HEK293T (cell line): ENCODE results near the gene ABCC6.
"Not testable (repeated sequence)": the region's sequence is repeated elsewhere in the genome, so short reads cannot be mapped to it uniquely, and the experiment has no call there.

Experiments
- FOXA1 ChIP-seq: fragments of 450-650 bp; IDR thresholded peaks from 2 replicates; pipeline ENCODE4 v1.6.1; 2016; ENCODE audit warnings: mild to moderate bottlenecking
- FOXK2 ChIP-seq: fragments of 450-650 bp; IDR thresholded peaks from 2 replicates; pipeline ENCODE4 v1.6.1; 2016; ENCODE audit warnings: mild to moderate bottlenecking
- SP1 ChIP-seq: fragments of 450-650 bp; IDR thresholded peaks from 2 replicates; pipeline ENCODE4 v1.6.1; 2017

DNA sequence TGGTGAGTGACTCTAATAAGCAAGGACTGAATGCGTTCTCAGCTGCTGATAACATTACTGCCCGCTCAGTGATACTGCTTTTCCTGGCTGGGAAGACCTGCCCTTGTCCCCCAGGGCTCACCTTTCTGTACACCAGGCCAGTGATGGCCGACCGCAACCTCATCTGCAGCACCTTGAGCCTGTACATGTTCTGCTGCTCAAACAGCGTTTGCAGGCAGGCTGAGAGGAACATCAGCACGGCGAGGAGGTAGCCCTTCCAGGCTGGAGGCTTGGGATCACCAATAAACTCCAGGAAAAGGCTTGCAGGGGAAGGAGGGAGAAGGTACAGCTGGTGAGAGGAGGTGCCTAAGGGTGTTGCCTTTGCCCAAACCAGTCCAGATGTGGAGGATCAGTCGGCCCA lies 21.4 kb downstream of the ABCC6 start:
- TF ChIP-seq SP1, FOXK2, FOXA1: not testable (repeated sequence)
